RWPE2 (cell line): ENCODE measurements around the gene HSPB9.
"Not testable (repeated sequence)": the region's sequence is repeated elsewhere in the genome, so short reads cannot be mapped to it uniquely, and the experiment has no call there.

Experiments
- ATAC-seq: fragments of 200-7000 bp; cut with Tn5 transposase; 3 replicates; pipeline ENCODE4 v1.9.1; 2021; ENCODE audit warnings: low read depth
- DNase-seq: peaks from one replicate; pipeline ENCODE4 v3.0.0-alpha.2; 2020; ENCODE audit warnings: low spot score
- H3K27ac ChIP-seq: fragments of 450-650 bp; 2 replicates; pipeline ENCODE4 v1.5.1; 2017; ENCODE audit warnings: mild to moderate bottlenecking; ENCODE audit not compliant: poor library complexity, severe bottlenecking
- H3K27me3 ChIP-seq: fragments of 250-450 bp; sonication (Bioruptor Pico); 2 replicates; pipeline ENCODE4 v1.5.1; 2021; ENCODE audit warnings: mild to moderate bottlenecking, moderate library complexity; ENCODE audit not compliant: insufficient read depth, poor library complexity, severe bottlenecking
- H3K36me3 ChIP-seq: fragments of 250-450 bp; sonication (Bioruptor Pico); 2 replicates; pipeline ENCODE4 v1.5.1; 2020; ENCODE audit warnings: low read depth, mild to moderate bottlenecking, moderate library complexity
- H3K4me1 ChIP-seq: fragments of 250-450 bp; sonication (Bioruptor Pico); 2 replicates; pipeline ENCODE4 v1.5.1; 2021; ENCODE audit warnings: mild to moderate bottlenecking, moderate library complexity; ENCODE audit not compliant: insufficient read depth, poor library complexity, severe bottlenecking
- H3K4me3 ChIP-seq: fragments of 250-450 bp; sonication (Bioruptor Pico); 2 replicates; pipeline ENCODE4 v1.5.1; 2021; ENCODE audit warnings: mild to moderate bottlenecking, moderate library complexity; ENCODE audit not compliant: severe bottlenecking
- H3K9me3 ChIP-seq: fragments of 250-450 bp; sonication (Bioruptor Pico); 2 replicates; pipeline ENCODE4 v1.5.1; 2021; ENCODE audit warnings: mild to moderate bottlenecking, moderate library complexity; ENCODE audit not compliant: severe bottlenecking
- CTCF ChIP-seq: fragments of 450-650 bp; IDR thresholded peaks from one replicate; pipeline ENCODE4 v1.5.1; 2017; ENCODE audit warnings: mild to moderate bottlenecking, moderate library complexity; ENCODE audit not compliant: poor library complexity, severe bottlenecking

HSPB9 gene

GRCh38 chr17:42142371-42142896 lies 19.8 kb downstream of the HSPB9 start:
- H3K36me3 ChIP-seq = peaks cover 55% of the 10 kb centered on the region
- ATAC-seq = no peak; the same call in 2 of the 3 replicates
- H3K27ac ChIP-seq = no peak overlapping the region
- H3K27me3 ChIP-seq = no peaks in the 10 kb centered on the region
- no peak for TF ChIP-seq CTCF
- no peaks in the 10 kb centered on the region for H3K9me3 ChIP-seq
- H3K4me3 ChIP-seq = no peak overlapping the region
- no peak for DNase-seq
- H3K4me1 ChIP-seq = no peaks in the 10 kb centered on the region

GRCh38 chr17:42143138-42143537 lies 20.5 kb downstream of the HSPB9 start:
- not testable (repeated sequence) for H3K4me1 ChIP-seq

GRCh38 chr17:42146911-42147607 lies 24.5 kb downstream of the HSPB9 start:
- DNase-seq (no peak), ATAC-seq (no peak)
- no peaks in the 10 kb centered on the region for H3K27me3 ChIP-seq
- peaks cover 52% of the 10 kb centered on the region for H3K36me3 ChIP-seq
- TF ChIP-seq CTCF = no peak
- no peaks in the 10 kb centered on the region for H3K4me1 ChIP-seq
- no peak overlapping the region for H3K27ac ChIP-seq
- no peak overlapping the region for H3K4me3 ChIP-seq
- no peaks in the 10 kb centered on the region for H3K9me3 ChIP-seq

More at GRCh38 chr17:42143138-42143537, 20.5 kb downstream of the HSPB9 start:
- not testable (repeated sequence) for H3K9me3 ChIP-seq, H3K27me3 ChIP-seq, H3K4me3 ChIP-seq, H3K27ac ChIP-seq, DNase-seq
- peaks cover 54% of the 10 kb centered on the region for H3K36me3 ChIP-seq
- peak; percentile 41; the same call in 1 of the 3 replicates for ATAC-seq

GRCh38 chr17:42153919-42154742 lies 31.5 kb downstream of the HSPB9 start:
- H3K4me1 ChIP-seq = peaks cover 6% of the 10 kb centered on the region
- peak overlapping the region; percentile 21 for H3K27ac ChIP-seq
- no peaks in the 10 kb centered on the region for H3K27me3 ChIP-seq
- no peak for TF ChIP-seq CTCF
- peaks cover 4% of the 10 kb centered on the region for H3K36me3 ChIP-seq
- no peak; the same call in 2 of the 3 replicates for ATAC-seq
- peak overlapping the region; percentile 74 for H3K4me3 ChIP-seq
- DNase-seq = no peak
- no peaks in the 10 kb centered on the region for H3K9me3 ChIP-seq

- Histone ChIP-seq H3K4me3 (peak overlapping the region; percentile 74), H3K9me3 (no peaks in the 10 kb centered on the region), H3K36me3 (peaks cover 4% of the 10 kb centered on the region), H3K4me1 (peaks cover 6% of the 10 kb centered on the region), H3K27me3 (no peaks in the 10 kb centered on the region), H3K27ac (peak overlapping the region; percentile 21)
- TF ChIP-seq CTCF = no peak
- ATAC-seq (no peak), DNase-seq (no peak)
Measured at GRCh38 chr17:42155614-42156045, 33.0 kb downstream of the HSPB9 start.
